ENCODE data around the gene KHDC1. TPM values are rescaled to one million over a fixed set of nuclear protein-coding genes. Genes with fewer than 3 reads are reported as not detected.
"Not testable (repeated sequence)": the region's sequence is repeated elsewhere in the genome, so short reads cannot be mapped to it uniquely, and the experiment has no call there.

Gene KHDC1
- total and polyA plus RNA-seq, 7 donors, result 0.05 to 2.2 (median 0.57) TPM; not detected in 1

- intact Hi-C loops (cut with DNase I), result no loop called here
- no peak overlapping the region for H3K4me3 ChIP-seq
- no peaks in the 10 kb centered on the region for H3K36me3 ChIP-seq (ENCODE audit: insufficient read depth in 1 of 2, low read depth in 1 of 2)
- DNase-seq, result no peak
- H3K27me3 ChIP-seq (ENCODE audit: insufficient read depth in 3 of 3, low read length in 2 of 3), result no peaks in the 10 kb centered on the region
- H3K4me1 ChIP-seq, result peaks cover 6% of the 10 kb centered on the region
- ATAC-seq, result no peak
- no peak for TF ChIP-seq CTCF (IDR thresholded peaks at IDR 0.05)
- no peak overlapping the region for H3K27ac ChIP-seq
- WGBS, 3 donors, result 91 to 95% (median 94%) methylated on average over 5 of the region's 5 CpGs
- H3K9me3 ChIP-seq, result no peaks in the 10 kb centered on the region
Observed at GRCh38 chr6:73236144-73236750, 26.7 kb downstream of the KHDC1 start.

DNA sequence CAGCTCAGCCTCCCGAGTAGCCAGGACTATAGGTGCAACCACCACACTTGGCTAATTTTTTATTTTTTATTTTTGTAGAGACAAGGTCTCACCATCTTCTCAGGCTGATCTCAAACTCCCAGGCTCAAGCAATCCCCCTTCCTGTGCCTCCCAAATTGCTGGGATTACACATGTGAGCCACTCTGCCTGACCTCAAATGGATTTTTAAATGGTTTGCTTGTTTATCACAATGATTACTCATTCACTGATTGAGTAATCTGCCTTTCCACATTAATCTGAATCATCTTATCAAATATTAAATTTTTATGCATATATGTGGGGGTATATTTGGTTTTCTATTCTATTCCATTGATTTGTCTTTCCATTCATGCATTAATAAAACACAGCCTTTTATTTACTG, 28.3 kb downstream of the KHDC1 start:
- H3K27ac ChIP-seq, result no peak overlapping the region
- no peak overlapping the region for H3K4me3 ChIP-seq
- DNase-seq (no peak), ATAC-seq (no peak)
- H3K27me3 ChIP-seq (ENCODE audit: insufficient read depth in 3 of 3, low read length in 2 of 3), result no peaks in the 10 kb centered on the region
- H3K9me3 ChIP-seq, result no peaks in the 10 kb centered on the region
- H3K36me3 ChIP-seq (ENCODE audit: insufficient read depth in 1 of 2, low read depth in 1 of 2), result no peaks in the 10 kb centered on the region
- no peak for TF ChIP-seq CTCF (IDR thresholded peaks at IDR 0.05)
- 70 to 88% (median 85%) methylated on average over 1 of the region's 1 CpG for WGBS, 3 donors
- no peaks in the 10 kb centered on the region for H3K4me1 ChIP-seq
- intact Hi-C loops (cut with DNase I), result no loop called here

- H3K36me3 ChIP-seq (ENCODE audit: insufficient read depth in 1 of 2, low read depth in 1 of 2); H3K27me3 ChIP-seq (ENCODE audit: insufficient read depth in 3 of 3, low read length in 2 of 3); H3K4me3 ChIP-seq; H3K27ac ChIP-seq; DNase-seq; intact Hi-C loops (cut with DNase I); H3K9me3 ChIP-seq; ATAC-seq; H3K4me1 ChIP-seq: not testable (repeated sequence)
- WGBS, 3 donors, result 6 to 21% (median 12%) methylated on average over 3 of the region's 3 CpGs
Observed at GRCh38 chr6:73233971-73234370, 29.0 kb downstream of the KHDC1 start.

DNA sequence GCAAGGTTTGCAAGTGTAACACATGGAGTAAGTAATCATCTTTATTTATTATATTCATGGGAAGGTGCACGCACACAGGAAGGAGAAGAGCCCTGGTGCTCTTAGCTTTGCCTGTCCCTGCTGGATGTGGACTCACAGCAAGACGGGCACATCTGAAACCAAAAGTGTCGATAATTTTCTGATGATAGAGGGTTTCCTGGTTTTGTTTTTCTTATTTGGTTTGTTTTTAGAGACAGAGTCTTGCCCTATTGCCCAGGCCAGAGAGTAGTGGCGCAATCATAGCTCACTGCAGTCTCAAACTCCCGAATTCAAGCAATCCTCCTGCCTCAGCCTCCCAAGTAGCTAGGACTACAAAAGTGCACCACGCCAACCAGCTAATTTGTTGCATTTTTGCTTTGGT, 29.9 kb downstream of the KHDC1 start:
- Histone ChIP-seq H3K36me3 (ENCODE audit: insufficient read depth in 1 of 2, low read depth in 1 of 2) (no peaks in the 10 kb centered on the region), H3K4me3 (no peak overlapping the region), H3K4me1 (no peaks in the 10 kb centered on the region), H3K27me3 (ENCODE audit: insufficient read depth in 3 of 3, low read length in 2 of 3) (no peaks in the 10 kb centered on the region), H3K27ac (no peak overlapping the region), H3K9me3 (no peaks in the 10 kb centered on the region)
- intact Hi-C loops (cut with DNase I), result no loop called here
- TF ChIP-seq CTCF (IDR thresholded peaks at IDR 0.05), result no peak
- ATAC-seq (no peak), DNase-seq (no peak)
- 86 to 91% (median 90%) methylated on average over 6 of the region's 6 CpGs for WGBS, 3 donors

DNA sequence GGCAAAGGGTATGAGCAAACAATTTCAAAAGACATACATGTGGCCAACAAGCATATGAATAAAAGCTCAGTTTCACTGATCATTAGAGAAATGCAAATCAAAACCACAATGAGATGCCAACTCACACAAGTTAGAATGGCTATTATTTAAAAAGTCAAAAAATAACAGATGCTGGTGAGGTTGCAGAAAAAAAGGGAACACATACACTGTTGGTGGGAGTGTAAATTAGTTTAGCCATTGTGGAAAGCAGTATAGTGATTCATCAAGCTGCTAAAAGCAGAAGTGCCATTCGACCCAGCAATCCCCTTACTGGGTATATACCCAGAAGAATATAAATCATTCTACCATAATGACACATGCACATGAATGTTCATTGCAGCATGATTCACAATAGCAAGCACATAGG, 31.0 kb downstream of the KHDC1 start:
- intact Hi-C loops (cut with DNase I), result no loop called here
- no peak for ATAC-seq
- H3K36me3 ChIP-seq (ENCODE audit: insufficient read depth in 1 of 2, low read depth in 1 of 2), result no peaks in the 10 kb centered on the region
- no peak overlapping the region for H3K27ac ChIP-seq
- no peaks in the 10 kb centered on the region for H3K27me3 ChIP-seq (ENCODE audit: insufficient read depth in 3 of 3, low read length in 2 of 3)
- H3K9me3 ChIP-seq, result no peaks in the 10 kb centered on the region
- whole genome bisulfite sequencing, 3 donors, result 70 to 82% (median 70%) methylated on average over 1 of the region's 1 CpG
- H3K4me3 ChIP-seq, result no peak overlapping the region
- TF ChIP-seq CTCF (IDR thresholded peaks at IDR 0.05), result no peak
- DNase-seq, result no peak
- H3K4me1 ChIP-seq, result no peaks in the 10 kb centered on the region
